HG02970 (cell line): ENCODE results near the gene SDR9C7.
"Not testable (repeated sequence)": the region's sequence is repeated elsewhere in the genome, so short reads cannot be mapped to it uniquely, and the experiment has no call there.

ENCODE experiments used
- ATAC-seq: cut with Tn5 transposase; IDR thresholded peaks from one replicate; pipeline ENCODE4 v1.9.1; 2021; ENCODE audit warnings: mild to moderate bottlenecking, moderate library complexity, moderate number of reproducible peaks; ENCODE audit not compliant: unreplicated experiment, low FRiP score

Gene SDR9C7

GRCh38 chr12:56921346-56921745, 12.9 kb downstream of the SDR9C7 start:
- no peak for ATAC-seq

- not testable (repeated sequence) for ATAC-seq
These were observed 16.1 kb downstream of the SDR9C7 start for GRCh38 chr12:56918139-56918538.

- no peak for ATAC-seq
These were observed 17.2 kb downstream of the SDR9C7 start for GRCh38 chr12:56916996-56917333.

GRCh38 chr12:56916296-56916995, 17.8 kb downstream of the SDR9C7 start:
- ATAC-seq: no peak

- ATAC-seq: no peak
These were observed 19.5 kb downstream of the SDR9C7 start for GRCh38 chr12:56914724-56915123.

- ATAC-seq: no peak
These were observed 20.0 kb downstream of the SDR9C7 start for GRCh38 chr12:56914256-56914655.

- ATAC-seq: not testable (repeated sequence)
These were observed 24.8 kb downstream of the SDR9C7 start for GRCh38 chr12:56909403-56909802.

GRCh38 chr12:56908136-56908535, 26.1 kb downstream of the SDR9C7 start:
- ATAC-seq: no peak

- ATAC-seq: no peak
These were observed 28.4 kb downstream of the SDR9C7 start for GRCh38 chr12:56905852-56906251.

GRCh38 chr12:56903374-56903773, 30.8 kb downstream of the SDR9C7 start:
- no peak for ATAC-seq

- not testable (repeated sequence) for ATAC-seq
These were observed 32.9 kb downstream of the SDR9C7 start for GRCh38 chr12:56901313-56901712.

- ATAC-seq: no peak
These were observed 33.6 kb downstream of the SDR9C7 start for GRCh38 chr12:56900583-56900982.

GRCh38 chr12:56898938-56899337, 35.3 kb downstream of the SDR9C7 start:
- ATAC-seq: no peak

- ATAC-seq: no peak
These were observed 36.3 kb downstream of the SDR9C7 start for GRCh38 chr12:56897844-56898361.

- ATAC-seq: no peak
These were observed 38.1 kb downstream of the SDR9C7 start for GRCh38 chr12:56896082-56896481.

GRCh38 chr12:56894698-56895368, 39.4 kb downstream of the SDR9C7 start:
- no peak for ATAC-seq

- not testable (repeated sequence) for ATAC-seq
These were observed 42.3 kb downstream of the SDR9C7 start for GRCh38 chr12:56891885-56892284.

- no peak for ATAC-seq
These were observed 47.9 kb downstream of the SDR9C7 start for GRCh38 chr12:56886319-56886718.

- ATAC-seq: no peak
These were observed 48.9 kb downstream of the SDR9C7 start for GRCh38 chr12:56885316-56885715.

GRCh38 chr12:56884421-56884820, 49.8 kb downstream of the SDR9C7 start:
- ATAC-seq: no peak

- ATAC-seq: not testable (repeated sequence)
These were observed 51.8 kb downstream of the SDR9C7 start for GRCh38 chr12:56882407-56882806.
